CD4-positive, alpha-beta memory T cell (primary cell): ENCODE measurements around the gene SLC7A4. TPM values are rescaled to one million over a fixed set of nuclear protein-coding genes. Genes with fewer than 3 reads are reported as not detected.
"Not testable (repeated sequence)": the region's sequence is repeated elsewhere in the genome, so short reads cannot be mapped to it uniquely, and the experiment has no call there.

ENCODE experiments used
- CTCF ChIA-PET: fragments of 350-600 bp; sonication (Branson Sonifier 250); formaldehyde crosslinking; loops from one replicate; lab custom pipeline; 2021; ENCODE audit warnings: inconsistent platforms; ENCODE audit not compliant: partially characterized antibody; lab: Charles Lee
- POLR2A ChIA-PET: fragments of 350-600 bp; sonication (Branson Sonifier 250); formaldehyde crosslinking; loops from one replicate; lab custom pipeline; 2021; ENCODE audit not compliant: partially characterized antibody; lab: Charles Lee
- DNase-seq, 5 donors: peaks; one replicate each; pipeline versions ENCODE4 v3.0.0 to v3.0.0-alpha.2; 2020 to 2022; ENCODE audit warnings: mixed read lengths in 1 of 5
- H3K27ac ChIP-seq: one replicate; pipeline ENCODE4 v1.7.0; 2013; ENCODE audit warnings: low read depth, low read length
- H3K27me3 ChIP-seq: 2 replicates; pipeline ENCODE4 v1.7.0; 2013; ENCODE audit warnings: mild to moderate bottlenecking, low read length, moderate library complexity; ENCODE audit not compliant: insufficient read depth
- H3K36me3 ChIP-seq: 2 replicates; pipeline ENCODE4 v1.7.0; 2013; ENCODE audit warnings: mild to moderate bottlenecking, low read length, moderate library complexity; ENCODE audit not compliant: insufficient read depth
- H3K4me1 ChIP-seq: 2 replicates; pipeline ENCODE4 v1.7.0; 2013; ENCODE audit warnings: mild to moderate bottlenecking, low read length, moderate library complexity; ENCODE audit not compliant: insufficient read depth
- H3K4me3 ChIP-seq, 2 donors: one replicate each; pipeline ENCODE4 v1.7.0; 2013; ENCODE audit warnings: low read length in 2 of 2, mild to moderate bottlenecking in 1 of 2
- H3K9me3 ChIP-seq, 2 donors: one replicate each; pipeline ENCODE4 v1.7.0; 2013; ENCODE audit warnings: low read length in 2 of 2, control low read depth in 1 of 2; ENCODE audit not compliant: control insufficient read depth in 1 of 2
- H3K27ac Mint-ChIP-seq, 7 donors: one replicate each; pipeline ENCODE4 v1.8.0; 2020 to 2021; ENCODE audit warnings: mixed read lengths in 7 of 7, mild to moderate bottlenecking in 6 of 7, inconsistent platforms in 3 of 7, moderate library complexity in 3 of 7
- H3K27me3 Mint-ChIP-seq, 2 donors: one replicate each; pipeline ENCODE4 v1.8.0; 2020 to 2021; ENCODE audit warnings: mixed read lengths in 2 of 2
- H3K36me3 Mint-ChIP-seq, 2 donors: one replicate each; pipeline ENCODE4 v1.8.0; 2020 to 2021; ENCODE audit warnings: mixed read lengths in 2 of 2, inconsistent platforms in 1 of 2, mild to moderate bottlenecking in 1 of 2
- H3K4me1 Mint-ChIP-seq, 4 donors: one replicate each; pipeline ENCODE4 v1.8.0; 2020 to 2021; ENCODE audit warnings: mixed read lengths in 4 of 4, mild to moderate bottlenecking in 1 of 4
- H3K4me3 Mint-ChIP-seq, 8 donors: one replicate each; pipeline ENCODE4 v1.8.0; 2020 to 2021; ENCODE audit warnings: mixed read lengths in 8 of 8, mild to moderate bottlenecking in 7 of 8, moderate library complexity in 6 of 8, inconsistent platforms in 3 of 8
- H3K9me3 Mint-ChIP-seq, 8 donors: one replicate each; pipeline ENCODE4 v1.8.0; 2020 to 2021; ENCODE audit warnings: mixed read lengths in 8 of 8, mild to moderate bottlenecking in 5 of 8, inconsistent platforms in 3 of 8, moderate library complexity in 1 of 8
- intact Hi-C: fragments of 100-400 bp; cut with micrococcal nuclease; formaldehyde crosslinking; loops from one replicate; pipeline ENCODE4 v1.15.1; 2023
- polyA plus RNA-seq, 2 donors: library from polyadenylated mRNA; unstranded; fragments of 300-500 nt; fragmentation: Illumina TruSeq; gene quantifications; one replicate each; pipeline ENCODE4 v1.2.3, GENCODE V29; 2021
- total RNA-seq, 2 experiments: library from RNA; stranded (reverse); gene quantifications; one replicate each; pipeline ENCODE4 v1.2.3, GENCODE V29; 2021

Gene SLC7A4
- total and polyA plus RNA-seq, 4 experiments from 2014 or later: 0.07 to 0.15 TPM; not detected in 2

- no peak for DNase-seq
- H3K4me3 ChIP-seq: peak overlapping the region; percentile 4 to 51
- ChIA-PET CTCF (interaction anchor here (0.9 to 2.2 kb wide), 3 partner anchors 11 to 32 kb away, joined by 3 to 5 read pairs (median 4); partner anchors contain the start of genes LZTR1 and THAP7), POLR2A (interaction anchor here (4.5 kb wide), 1 partner anchor 12 kb away, joined by 48 read pairs; the partner anchor contains the start of gene THAP7)
- no peaks in the 10 kb centered on the region for H3K27me3 ChIP-seq
- peak overlapping the region; percentile 78 to 93 (median 88) for H3K4me3 Mint-ChIP-seq
- H3K9me3 ChIP-seq: no peaks in the 10 kb centered on the region
- H3K36me3 Mint-ChIP-seq: no peaks in the 10 kb centered on the region
- intact Hi-C loops: no loop called here
- H3K27ac ChIP-seq: peak overlapping the region; percentile 61
- H3K36me3 ChIP-seq: no peaks in the 10 kb centered on the region
- peaks cover 23% of the 10 kb centered on the region for H3K4me1 ChIP-seq
- H3K4me1 Mint-ChIP-seq: peaks cover 16 to 36% (median 23%) of the 10 kb centered on the region in 4 donors
- no peaks in the 10 kb centered on the region for H3K27me3 Mint-ChIP-seq
- peak overlapping the region; percentile 86 to 99 (median 97) for H3K27ac Mint-ChIP-seq
- H3K9me3 Mint-ChIP-seq: no peaks in the 10 kb centered on the region
These were observed 18.6 kb downstream of the SLC7A4 start for GRCh38 chr22:21013657-21014201.

- Mint-ChIP-seq H3K9me3 (no peaks in the 10 kb centered on the region), H3K4me3 (peak overlapping the region in 3 of 8 donors; percentile 13 to 88 (median 51)), H3K36me3 (no peaks in the 10 kb centered on the region), H3K27ac (peak overlapping the region; percentile 86 to 98 (median 92)), H3K27me3 (no peaks in the 10 kb centered on the region), H3K4me1 (peaks cover 16 to 36% (median 23%) of the 10 kb centered on the region in 4 donors)
- no peak for DNase-seq
- Histone ChIP-seq H3K4me3 (no peak overlapping the region), H3K9me3 (no peaks in the 10 kb centered on the region), H3K36me3 (no peaks in the 10 kb centered on the region), H3K4me1 (peaks cover 23% of the 10 kb centered on the region), H3K27me3 (no peaks in the 10 kb centered on the region), H3K27ac (peak overlapping the region; percentile 61)
- ChIA-PET CTCF (interaction anchor here (0.9 to 2.2 kb wide), 3 partner anchors 10 to 31 kb away, joined by 3 to 5 read pairs (median 4); partner anchors contain the start of genes LZTR1 and THAP7), POLR2A (interaction anchor here (1.0 to 4.5 kb wide), 2 partner anchors 11 to 13 kb away, joined by 4 to 48 read pairs; partner anchors contain the start of gene THAP7)
- intact Hi-C loops: no loop called here
These were observed 19.6 kb downstream of the SLC7A4 start for GRCh38 chr22:21012446-21013407.

- Mint-ChIP-seq H3K27ac (peak overlapping the region in 3 of 7 donors; percentile 48 to 73 (median 70)), H3K9me3 (no peaks in the 10 kb centered on the region), H3K4me3 (no peak overlapping the region), H3K36me3 (no peaks in the 10 kb centered on the region), H3K27me3 (no peaks in the 10 kb centered on the region), H3K4me1 (peaks cover 17 to 26% (median 21%) of the 10 kb centered on the region in 4 donors)
- no peaks in the 10 kb centered on the region for H3K36me3 ChIP-seq
- no peak overlapping the region for H3K27ac ChIP-seq
- no peaks in the 10 kb centered on the region for H3K9me3 ChIP-seq
- no peak for DNase-seq
- intact Hi-C loops: no loop called here
- H3K27me3 ChIP-seq: no peaks in the 10 kb centered on the region
- ChIA-PET CTCF (no interaction called here), POLR2A (interaction anchor here (0.7 kb wide), 1 partner anchor 28 kb away, joined by 3 read pairs; the partner anchor contains the start of gene LZTR1)
- H3K4me1 ChIP-seq: peaks cover 19% of the 10 kb centered on the region
- H3K4me3 ChIP-seq: no peak overlapping the region
These were observed 21.8 kb downstream of the SLC7A4 start for GRCh38 chr22:21010426-21011113.

GRCh38 chr22:21009638-21010425, 22.5 kb downstream of the SLC7A4 start:
- Histone ChIP-seq H3K9me3 (no peaks in the 10 kb centered on the region), H3K4me1 (peaks cover 12% of the 10 kb centered on the region), H3K27me3 (no peaks in the 10 kb centered on the region), H3K36me3 (no peaks in the 10 kb centered on the region), H3K27ac (no peak overlapping the region), H3K4me3 (no peak overlapping the region)
- CTCF ChIA-PET: no interaction called here
- Mint-ChIP-seq H3K9me3 (no peaks in the 10 kb centered on the region), H3K27ac (peak overlapping the region in 2 of 7 donors; percentile 48 to 73), H3K4me3 (no peak overlapping the region), H3K27me3 (no peaks in the 10 kb centered on the region), H3K4me1 (peaks cover 12 to 19% (median 16%) of the 10 kb centered on the region in 4 donors), H3K36me3 (no peaks in the 10 kb centered on the region)
- POLR2A ChIA-PET: interaction anchor here (0.7 kb wide), 1 partner anchor 27 kb away, joined by 3 read pairs; the partner anchor contains the start of gene LZTR1
- DNase-seq: peak in 3 of 5 donors; percentile 31 to 38 (median 36)
- intact Hi-C loops: no loop called here

GRCh38 chr22:21009208-21009607, 23.2 kb downstream of the SLC7A4 start:
- H3K36me3 ChIP-seq, H3K4me3 Mint-ChIP-seq, H3K36me3 Mint-ChIP-seq, H3K4me3 ChIP-seq, H3K9me3 Mint-ChIP-seq, DNase-seq, H3K27ac ChIP-seq, intact Hi-C loops, H3K9me3 ChIP-seq, H3K27me3 Mint-ChIP-seq, H3K4me1 ChIP-seq, POLR2A ChIA-PET, CTCF ChIA-PET, H3K27me3 ChIP-seq: not testable (repeated sequence)
- Mint-ChIP-seq H3K4me1 (peaks cover 7 to 13% (median 10%) of the 10 kb centered on the region in 4 donors), H3K27ac (peak overlapping the region in 1 of 7 donors; percentile 47)

GRCh38 chr22:21003782-21004181, 28.6 kb downstream of the SLC7A4 start:
- Histone ChIP-seq H3K4me3 (no peak overlapping the region), H3K9me3 (no peaks in the 10 kb centered on the region), H3K36me3 (peaks cover 17% of the 10 kb centered on the region), H3K27ac (peak overlapping the region; percentile 10), H3K4me1 (peaks cover 34% of the 10 kb centered on the region), H3K27me3 (no peaks in the 10 kb centered on the region)
- Mint-ChIP-seq H3K27ac (peak overlapping the region; percentile 60 to 100 (median 98)), H3K4me1 (peaks cover 15 to 43% (median 25%) of the 10 kb centered on the region in 4 donors), H3K4me3 (peak overlapping the region in 2 of 8 donors; percentile 96 to 98), H3K36me3 (peaks cover 0 to 19% of the 10 kb centered on the region in 2 donors), H3K27me3 (no peaks in the 10 kb centered on the region), H3K9me3 (peaks cover 0 to 3% (median 0%) of the 10 kb centered on the region in 8 donors)
- intact Hi-C loops: loop anchor here (5.0 kb wide), 1 partner anchor 624 kb away; no protein-coding TSS in a partner anchor
- CTCF ChIA-PET: interaction anchor here (1.2 kb wide), 1 partner anchor 87 kb away, joined by 3 read pairs; the partner anchor contains the start of gene CRKL
- POLR2A ChIA-PET: interaction anchor here (0.7 to 5.1 kb wide), 3 partner anchors 10 to 496 kb away, joined by 3 to 48 read pairs (median 45); partner anchors contain the start of genes LZTR1, MED15 and P2RX6
- DNase-seq: no peak
